Astrocyte (in vitro differentiated cells and primary cell): ENCODE data around the gene UBE2E3.

Experiments
- EZH2 ChIP-seq: IDR thresholded peaks from 2 replicates; pipeline ENCODE4 v1.6.1; 2012; ENCODE audit warnings: mild to moderate bottlenecking, low read length, inconsistent platforms; ENCODE audit not compliant: insufficient read depth
- TF ChIP-seq, protein P1 (sequence below): IDR thresholded peaks from 2 replicates; pipeline ENCODE4 v1.5.1; 2011; ENCODE audit warnings: low read depth, mild to moderate bottlenecking, inconsistent platforms, low read length, moderate library complexity; ENCODE audit not compliant: insufficient read depth

DNA sequence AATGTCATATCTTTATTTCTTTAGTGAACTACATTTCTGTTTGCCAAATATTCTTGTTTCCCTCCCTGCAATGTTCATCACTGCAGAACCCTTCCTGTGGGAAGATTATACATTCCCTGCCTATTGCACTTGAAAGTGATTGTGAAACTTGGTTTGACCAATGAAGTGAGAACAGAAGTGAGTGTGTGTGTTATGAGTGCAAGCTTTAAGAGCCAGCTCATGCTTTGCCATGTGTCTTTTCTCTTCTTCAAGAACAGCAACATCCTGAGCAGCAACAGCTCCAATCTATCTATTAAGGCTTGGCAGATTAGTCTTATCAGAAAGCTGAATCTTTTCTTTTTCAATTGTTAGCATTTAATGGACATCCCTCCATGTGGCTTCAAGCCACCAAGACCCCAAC, 42.0 kb upstream of the UBE2E3 start:
- TF ChIP-seq, protein P1, sequence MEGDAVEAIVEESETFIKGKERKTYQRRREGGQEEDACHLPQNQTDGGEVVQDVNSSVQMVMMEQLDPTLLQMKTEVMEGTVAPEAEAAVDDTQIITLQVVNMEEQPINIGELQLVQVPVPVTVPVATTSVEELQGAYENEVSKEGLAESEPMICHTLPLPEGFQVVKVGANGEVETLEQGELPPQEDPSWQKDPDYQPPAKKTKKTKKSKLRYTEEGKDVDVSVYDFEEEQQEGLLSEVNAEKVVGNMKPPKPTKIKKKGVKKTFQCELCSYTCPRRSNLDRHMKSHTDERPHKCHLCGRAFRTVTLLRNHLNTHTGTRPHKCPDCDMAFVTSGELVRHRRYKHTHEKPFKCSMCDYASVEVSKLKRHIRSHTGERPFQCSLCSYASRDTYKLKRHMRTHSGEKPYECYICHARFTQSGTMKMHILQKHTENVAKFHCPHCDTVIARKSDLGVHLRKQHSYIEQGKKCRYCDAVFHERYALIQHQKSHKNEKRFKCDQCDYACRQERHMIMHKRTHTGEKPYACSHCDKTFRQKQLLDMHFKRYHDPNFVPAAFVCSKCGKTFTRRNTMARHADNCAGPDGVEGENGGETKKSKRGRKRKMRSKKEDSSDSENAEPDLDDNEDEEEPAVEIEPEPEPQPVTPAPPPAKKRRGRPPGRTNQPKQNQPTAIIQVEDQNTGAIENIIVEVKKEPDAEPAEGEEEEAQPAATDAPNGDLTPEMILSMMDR, result no peak
- no peak for TF ChIP-seq EZH2
